Measurements from ENCODE around the gene TOP1.
A peak's percentile ranks its signal among the peaks of the same experiment; 100 is the strongest.
"Not testable (repeated sequence)": the region's sequence is repeated elsewhere in the genome, so short reads cannot be mapped to it uniquely, and the experiment has no call there.

The TOP1 gene

DNA sequence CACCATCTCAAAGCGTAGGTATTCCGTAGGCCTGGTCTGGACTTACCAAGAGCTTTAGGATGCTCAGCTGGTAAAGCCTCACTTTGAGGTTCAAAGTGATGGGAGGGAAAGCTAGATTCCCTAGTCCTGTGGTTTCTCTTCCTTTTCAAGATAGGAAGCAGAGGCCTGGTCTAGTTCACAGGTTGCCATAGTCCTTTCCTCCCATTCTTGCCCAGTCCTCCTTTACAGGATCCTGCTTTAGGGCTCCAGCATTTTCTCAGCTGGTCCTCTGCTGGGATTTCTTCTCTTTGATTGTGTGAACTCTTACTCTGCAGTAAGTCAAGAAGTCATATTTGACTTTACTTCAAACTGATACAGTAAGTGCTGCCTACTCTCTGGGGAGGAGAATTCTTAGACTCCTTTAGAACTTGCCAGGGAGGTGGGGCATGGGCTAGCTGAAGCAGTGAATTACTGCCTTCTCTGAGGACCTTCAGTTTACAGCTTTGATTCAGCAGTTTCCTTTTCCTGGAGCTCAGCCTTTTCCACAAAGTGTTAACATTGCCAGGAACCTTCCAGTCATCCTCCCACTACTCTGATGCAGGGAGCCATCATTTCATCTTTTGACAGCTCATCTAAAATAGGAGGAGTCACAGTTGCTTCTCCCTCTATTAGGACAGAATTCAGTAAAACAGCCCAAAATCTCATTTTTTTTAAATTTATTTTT lies 65.9 kb downstream of the TOP1 start:
- DNase-seq (ENCODE audit: low spot score): no peak

DNA sequence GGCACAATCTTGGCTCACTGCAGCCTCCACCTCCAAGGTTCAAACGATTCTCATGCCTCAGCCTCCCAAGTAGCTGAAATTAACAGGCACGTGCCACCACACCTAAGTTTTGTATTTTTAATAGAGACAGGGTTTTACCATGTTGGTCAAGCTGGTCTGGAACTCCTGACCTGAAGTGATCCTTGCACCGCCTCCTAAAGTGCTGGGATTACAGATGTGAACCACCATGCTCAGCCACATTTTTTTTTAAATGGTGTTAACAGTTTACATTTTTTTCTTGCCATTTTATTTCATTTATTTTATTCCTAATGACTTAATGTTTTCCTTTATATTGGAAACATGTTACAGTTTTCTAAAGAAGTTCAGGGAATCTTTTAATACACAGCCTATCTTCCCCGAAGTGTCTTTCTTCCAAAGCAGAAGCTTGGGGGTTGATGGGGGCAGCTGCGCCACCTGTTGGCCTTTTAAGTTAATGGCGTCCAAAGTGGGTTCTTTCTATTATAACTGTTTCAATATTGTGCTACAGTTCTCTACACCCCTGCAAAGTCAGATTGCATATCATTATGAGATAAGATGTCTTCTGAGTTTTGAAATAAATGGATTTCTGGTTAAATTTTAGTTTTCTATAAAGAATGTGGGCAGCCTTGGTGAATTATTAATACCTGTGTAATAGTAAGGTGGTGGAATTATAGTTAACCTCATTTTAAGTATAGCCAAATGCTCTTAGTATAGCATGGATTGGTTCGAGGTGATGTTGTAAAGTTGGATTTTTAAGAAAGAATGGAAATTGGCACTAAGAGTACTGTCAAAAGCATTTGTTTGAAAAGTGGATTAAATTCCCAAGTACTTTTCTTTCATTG lies 66.7 kb downstream of the TOP1 start:
- DNase-seq (ENCODE audit: low spot score): peak; percentile 77

DNA sequence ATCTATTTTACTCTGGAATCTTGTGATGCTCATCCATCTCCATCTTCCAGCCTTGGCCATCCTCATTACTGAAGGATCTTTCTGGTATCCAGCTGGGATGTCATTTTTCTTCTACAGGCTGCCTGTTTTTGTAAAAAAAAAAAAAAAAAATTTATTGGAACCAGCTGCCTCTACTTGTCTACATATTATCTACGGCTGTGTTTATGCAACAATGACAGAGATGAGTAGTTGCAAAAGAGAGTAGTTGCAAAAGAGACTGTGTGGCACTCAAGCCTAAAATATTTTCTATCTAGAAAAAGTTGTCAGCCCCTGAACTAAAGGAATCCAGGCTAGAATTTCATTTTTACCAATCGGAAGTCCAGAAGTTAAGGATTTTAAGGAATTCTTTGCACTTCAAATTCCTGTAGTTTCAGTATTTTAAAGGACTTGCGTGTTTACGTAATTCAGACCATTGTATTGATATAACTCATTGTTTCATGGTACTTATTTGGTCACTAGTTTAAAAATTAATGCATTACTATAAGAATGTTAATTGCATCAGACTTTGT lies 70.2 kb downstream of the TOP1 start:
- no peak for DNase-seq (ENCODE audit: low spot score)

DNA sequence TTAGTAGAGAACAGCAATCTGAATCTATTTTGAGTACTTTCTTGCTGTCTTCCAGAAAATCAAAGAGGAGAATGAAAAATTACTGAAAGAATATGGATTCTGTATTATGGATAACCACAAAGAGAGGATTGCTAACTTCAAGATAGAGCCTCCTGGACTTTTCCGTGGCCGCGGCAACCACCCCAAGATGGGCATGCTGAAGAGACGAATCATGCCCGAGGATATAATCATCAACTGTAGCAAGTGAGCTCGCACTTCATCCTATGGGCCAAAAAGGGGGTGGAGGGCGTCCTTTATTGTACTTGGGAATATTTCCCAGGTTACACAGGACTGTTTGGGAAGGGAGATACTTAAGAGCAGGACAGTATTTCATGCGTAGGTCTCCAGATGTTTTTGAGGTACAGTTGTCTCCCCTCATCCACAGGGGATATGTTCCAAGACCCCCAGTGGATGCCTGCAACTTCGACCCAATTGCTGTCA lies 71.4 kb downstream of the TOP1 start:
- DNase-seq (ENCODE audit: low spot score): no peak

DNA sequence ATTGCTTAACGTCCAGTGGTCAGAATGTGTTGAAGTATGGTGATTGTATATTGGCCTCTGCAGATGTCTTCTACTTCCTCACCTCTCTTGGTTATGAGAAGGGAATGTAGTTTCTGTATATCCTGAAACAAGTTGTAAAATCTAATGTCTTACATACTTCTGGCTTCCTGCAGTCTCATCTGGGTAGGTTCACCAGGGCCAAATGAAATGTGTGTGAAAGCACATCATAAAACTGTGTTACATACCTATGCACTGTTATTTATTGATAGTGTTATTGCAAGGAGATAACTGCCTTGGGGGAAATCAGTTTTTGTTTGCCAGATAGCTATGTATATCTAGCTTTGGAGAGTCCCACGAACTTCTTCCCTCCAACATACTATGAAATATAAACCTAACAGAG lies 73.0 kb downstream of the TOP1 start:
- no peak for DNase-seq (ENCODE audit: low spot score)

DNA sequence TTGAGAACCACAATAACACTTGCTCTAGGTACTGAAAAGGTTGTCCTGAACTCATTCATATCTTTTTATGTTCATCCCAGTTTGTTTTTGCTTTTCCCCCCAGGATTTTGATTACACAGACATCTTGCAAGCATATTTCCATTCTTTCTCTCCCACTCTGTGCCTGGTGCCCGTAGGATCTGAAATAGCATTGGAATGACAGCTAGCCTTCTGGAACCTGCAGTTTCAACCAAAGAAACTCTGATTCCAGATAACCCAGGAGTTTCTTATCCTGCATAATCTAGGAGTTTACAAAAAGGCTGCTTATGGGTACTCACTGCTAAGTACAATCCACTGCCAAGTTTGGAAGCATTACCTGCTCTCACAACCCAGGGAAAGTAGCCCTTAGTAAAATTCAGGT lies 79.9 kb downstream of the TOP1 start:
- DNase-seq (ENCODE audit: low spot score): no peak

DNA sequence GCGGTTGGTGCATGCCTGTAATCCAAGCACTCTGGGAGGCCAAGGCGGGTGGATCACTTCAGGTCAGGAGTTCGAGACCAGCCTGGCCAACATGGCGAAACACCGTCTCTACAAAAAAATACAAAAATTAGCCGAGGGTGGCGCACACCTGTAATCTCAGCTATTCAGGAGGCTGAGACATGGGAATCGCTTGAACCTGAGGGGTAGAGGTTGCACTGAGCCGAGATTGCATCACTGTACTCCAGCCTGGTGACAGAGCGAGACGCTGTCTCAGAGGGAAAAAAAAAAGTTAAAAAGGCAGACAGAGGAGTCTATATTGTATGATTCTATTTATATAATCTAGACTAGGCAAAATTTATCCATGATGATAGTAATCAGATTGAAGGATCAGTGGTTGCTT lies 81.4 kb downstream of the TOP1 start:
- no peak for DNase-seq (ENCODE audit: low spot score)

DNA sequence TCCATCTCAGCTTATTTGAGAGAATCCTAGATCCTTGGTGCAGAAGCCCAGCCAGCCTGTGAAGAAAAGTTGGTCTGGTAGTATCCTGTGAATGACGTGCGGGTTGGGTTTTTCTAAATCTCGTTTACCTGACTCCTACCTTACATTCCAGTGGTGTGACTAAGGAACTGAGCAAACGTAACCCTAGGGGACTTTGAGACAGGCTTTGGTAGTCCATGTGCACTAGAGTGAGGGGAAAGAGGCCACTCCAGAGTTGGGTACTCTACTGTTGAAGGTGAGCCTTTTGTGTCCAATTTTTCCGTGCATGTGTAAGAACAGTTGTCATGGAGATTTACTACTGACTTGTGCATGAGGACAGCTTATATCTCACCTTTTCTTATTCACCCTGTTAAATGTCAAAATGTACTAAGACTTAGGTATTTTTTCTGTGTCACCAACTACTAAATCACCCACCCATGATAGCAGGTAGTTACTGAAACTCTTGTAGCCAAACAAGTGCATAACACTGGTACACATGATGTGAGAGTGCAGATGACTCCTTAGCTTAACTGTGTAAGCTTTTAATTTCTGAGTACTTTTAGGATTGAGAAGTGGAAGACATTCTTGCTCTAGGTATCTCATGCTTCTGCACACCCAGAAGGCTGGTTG lies 82.4 kb downstream of the TOP1 start:
- no peak for DNase-seq (ENCODE audit: low spot score)

DNA sequence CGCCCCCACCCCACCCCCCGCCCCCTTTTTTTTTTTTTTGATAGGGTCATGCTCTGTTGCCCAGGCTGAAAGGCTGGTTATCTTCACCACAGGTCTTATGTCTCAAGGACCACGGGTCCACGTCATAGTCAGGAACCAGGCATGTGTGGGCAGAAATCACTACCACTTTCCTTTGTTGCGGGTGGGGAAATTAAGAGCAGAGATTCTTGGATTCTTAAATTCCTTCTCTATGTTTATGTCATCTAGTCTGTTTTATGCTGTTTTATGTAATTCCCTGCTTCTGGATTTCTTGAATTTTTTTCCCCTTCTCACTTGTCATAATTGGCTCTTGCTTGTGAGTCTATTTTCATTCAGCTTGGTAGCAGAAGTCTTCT lies 82.9 kb downstream of the TOP1 start:
- DNase-seq (ENCODE audit: low spot score): no peak

DNA sequence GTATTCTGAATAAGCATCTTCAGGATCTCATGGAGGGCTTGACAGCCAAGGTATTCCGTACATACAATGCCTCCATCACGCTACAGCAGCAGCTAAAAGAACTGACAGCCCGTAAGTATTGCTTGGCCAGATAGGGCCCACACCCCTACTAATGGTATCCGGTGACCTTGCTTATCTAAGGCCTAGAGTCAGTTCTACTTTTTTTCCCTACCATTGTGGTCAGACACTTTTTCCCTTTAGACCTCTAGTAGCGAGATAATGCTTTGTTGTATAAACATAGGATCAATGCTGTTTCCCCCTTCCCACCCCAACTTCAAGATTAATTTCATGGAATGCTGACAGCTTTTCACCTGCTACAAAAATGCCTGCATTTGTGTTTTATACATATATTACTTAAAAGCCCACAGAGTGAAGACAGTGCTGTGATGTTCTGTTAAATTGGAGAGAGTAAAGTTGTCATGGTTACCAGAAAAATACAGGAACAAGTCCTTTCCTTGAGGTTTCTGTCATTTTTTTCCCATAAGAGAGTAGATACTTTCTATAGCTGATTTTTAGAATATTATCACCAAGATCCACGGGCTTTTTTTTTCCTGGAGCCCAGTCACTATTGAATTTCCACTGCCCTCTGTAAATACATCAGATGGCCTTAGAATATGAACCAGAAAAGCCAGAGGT lies 87.8 kb downstream of the TOP1 start:
- no peak for DNase-seq (ENCODE audit: low spot score)

DNA sequence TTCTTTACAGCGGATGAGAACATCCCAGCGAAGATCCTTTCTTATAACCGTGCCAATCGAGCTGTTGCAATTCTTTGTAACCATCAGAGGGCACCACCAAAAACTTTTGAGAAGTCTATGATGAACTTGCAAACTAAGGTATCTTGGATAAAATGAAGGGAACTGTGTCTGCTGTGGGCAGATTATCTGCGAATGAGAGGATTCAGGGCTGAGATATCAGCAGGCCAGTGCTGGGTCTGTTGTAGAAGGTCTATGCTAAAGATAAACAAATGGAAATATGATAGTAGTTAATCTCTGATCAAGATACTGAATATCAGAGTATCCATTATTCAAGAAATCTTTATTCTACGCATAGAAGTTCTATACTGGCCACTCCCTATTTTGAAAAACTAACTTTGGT lies 89.5 kb downstream of the TOP1 start:
- not testable (repeated sequence) for DNase-seq (ENCODE audit: low spot score)

DNA sequence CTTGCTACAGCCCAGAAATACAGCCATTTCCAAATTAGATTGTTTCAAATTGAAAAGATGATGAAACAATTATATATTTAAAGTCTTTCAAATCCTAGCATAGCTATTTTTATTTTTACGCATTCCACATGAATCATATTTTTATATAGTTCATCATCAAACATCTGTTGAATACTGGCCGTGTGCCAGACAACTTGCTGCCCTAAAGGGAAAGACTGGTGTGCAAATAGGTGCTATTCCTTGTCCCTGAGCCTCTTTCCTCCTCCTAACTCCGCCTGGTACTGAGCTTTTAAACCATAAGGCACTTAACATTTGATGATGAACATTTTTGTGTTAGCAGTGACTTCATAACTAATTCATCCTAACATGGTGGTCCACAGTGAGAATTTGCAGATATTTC lies 90.0 kb downstream of the TOP1 start:
- no peak for DNase-seq (ENCODE audit: low spot score)

DNA sequence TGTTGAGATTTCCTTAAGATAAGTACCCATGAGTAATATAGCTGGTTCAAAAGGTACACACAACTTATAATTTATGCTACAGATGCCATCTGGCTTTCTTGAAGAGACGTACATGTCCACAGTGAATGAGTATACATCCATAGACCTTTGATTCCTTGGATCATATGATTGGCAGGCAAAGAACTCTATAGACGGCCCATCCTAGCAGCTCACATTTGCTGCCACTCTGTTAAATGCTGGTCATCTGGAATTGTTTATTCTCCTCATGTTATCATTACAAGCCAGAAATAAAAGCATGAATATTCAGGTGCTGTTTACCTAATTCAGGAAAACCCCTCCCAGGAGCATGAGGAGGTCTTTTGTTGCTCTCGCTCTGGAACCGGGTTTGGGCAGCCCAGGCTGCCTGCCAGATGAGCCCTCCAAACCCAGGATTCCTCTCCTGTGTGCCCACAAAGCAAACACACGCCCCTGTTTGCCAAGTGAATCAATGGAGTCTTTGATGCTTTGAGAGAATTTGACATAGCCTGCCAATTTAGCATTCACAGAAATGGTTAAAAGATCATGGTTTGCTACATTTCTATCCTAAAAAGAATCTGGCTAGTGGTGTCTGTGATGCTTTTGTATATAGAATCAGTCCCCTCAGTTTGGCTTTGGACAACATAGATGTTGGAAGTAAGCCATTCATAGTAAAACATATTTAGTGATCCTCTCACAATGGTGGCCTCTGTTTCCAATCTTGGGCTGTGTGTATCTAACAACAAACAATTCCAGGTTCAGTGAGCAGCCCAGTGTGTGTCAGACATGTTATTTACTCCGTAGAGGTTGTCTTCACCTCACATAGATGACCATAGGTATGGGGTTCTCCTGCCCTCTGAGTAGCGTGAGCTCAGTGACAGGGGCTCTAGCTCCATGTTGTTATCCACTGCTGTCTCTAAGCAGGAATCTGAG lies 91.3 kb downstream of the TOP1 start:
- no peak for DNase-seq (ENCODE audit: low spot score)

DNA sequence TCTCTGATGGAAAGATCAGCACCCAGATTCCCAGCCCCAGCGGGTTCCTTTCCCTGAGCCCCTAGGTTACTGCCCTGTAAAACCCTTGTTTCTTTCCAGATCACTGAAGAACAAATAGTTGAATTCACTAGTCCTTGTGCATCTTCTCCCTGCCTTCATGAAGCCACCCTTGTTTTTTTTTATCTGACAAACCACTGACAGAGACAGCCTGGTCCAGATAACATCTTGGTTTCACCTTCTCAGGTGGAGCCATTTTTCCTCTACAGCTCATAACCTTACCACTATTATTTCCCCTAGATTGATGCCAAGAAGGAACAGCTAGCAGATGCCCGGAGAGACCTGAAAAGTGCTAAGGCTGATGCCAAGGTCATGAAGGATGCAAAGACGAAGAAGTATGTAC lies 92.8 kb downstream of the TOP1 start:
- no peak for DNase-seq (ENCODE audit: low spot score)

DNA sequence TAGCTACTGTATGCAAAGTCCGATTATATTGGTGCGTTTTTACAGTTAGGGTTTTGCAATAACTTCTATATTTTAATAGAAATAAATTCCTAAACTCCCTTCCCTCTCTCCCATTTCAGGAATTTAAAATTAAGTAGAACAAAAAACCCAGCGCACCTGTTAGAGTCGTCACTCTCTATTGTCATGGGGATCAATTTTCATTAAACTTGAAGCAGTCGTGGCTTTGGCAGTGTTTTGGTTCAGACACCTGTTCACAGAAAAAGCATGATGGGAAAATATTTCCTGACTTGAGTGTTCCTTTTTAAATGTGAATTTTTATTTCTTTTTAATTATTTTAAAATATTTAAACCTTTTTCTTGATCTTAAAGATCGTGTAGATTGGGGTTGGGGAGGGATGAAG lies 95.0 kb downstream of the TOP1 start:
- DNase-seq (ENCODE audit: low spot score): no peak

DNA sequence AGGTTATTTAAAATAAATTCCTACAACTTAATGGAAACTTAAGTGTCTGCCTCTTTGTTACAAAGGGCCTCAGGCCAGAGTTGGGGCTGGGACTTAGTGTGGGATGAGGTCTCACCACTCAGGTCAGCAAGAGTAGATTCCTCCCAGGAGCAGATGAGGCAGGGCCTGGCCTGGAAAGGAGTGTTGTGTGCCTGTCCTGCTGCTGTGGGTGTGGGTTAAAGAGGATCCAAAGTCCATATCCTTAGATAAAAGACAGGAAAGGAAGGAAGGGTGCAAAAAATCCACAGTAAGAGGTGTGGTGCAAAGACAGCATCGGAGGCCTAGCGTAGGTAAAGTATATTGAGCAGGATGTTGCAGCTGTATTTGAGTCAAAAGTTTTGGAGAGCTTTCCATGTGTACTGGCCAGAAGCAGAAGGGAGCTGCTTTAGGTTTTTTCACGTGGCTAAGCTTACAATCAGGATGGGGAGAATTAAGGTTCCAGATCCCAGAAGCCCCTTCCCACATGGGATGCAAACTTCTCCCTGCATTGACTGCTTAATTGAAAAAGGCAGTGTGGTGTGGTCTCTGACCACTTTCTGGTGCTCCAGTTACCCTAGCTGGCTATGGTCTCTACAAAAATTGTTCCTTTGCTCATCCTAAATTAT lies 96.0 kb downstream of the TOP1 start:
- no peak for DNase-seq (ENCODE audit: low spot score)

DNA sequence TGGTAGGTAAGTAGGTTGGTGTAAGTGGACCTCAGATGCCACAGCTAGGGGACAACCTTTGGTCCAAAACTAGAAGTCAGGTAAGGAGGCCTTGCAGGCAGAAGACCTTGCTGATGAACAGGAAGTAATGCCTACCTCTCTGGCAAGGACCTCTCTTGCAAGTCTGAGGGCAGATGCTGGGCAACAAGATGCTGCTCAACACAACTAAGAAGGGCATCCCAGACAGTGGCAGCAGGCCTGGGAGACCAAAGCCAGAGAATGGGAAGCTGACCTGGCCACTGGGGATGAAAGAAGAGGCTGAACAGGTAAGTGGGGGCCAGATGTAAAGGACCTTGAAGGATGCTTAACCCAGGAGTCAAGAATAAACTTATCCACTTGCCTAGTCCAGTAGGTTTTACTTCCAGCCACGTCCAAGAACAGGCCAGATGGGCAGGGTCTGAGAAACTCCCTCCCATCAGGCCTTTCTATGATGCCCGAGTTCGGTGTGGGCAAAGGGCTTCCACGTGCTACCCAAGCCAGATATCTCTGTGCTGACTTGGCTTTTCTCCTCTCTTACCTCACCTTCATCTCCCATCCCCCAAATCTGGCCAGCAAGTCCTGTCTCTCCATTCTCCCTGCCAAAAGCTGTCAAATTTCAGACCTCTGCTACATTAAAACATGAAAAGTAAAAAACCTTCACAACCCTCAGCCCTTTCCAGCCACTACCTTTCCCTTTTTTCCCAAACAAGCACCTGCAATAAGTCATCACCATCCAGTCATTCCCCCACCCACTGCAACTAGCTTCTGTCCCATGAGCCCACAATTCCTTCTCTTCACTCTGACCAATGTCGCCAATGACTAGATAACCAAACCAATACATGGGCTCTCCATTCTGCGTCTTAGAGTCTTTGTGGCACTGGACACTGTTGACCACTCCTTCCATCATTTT lies 97.2 kb downstream of the TOP1 start:
- no peak for DNase-seq (ENCODE audit: low spot score)

DNA sequence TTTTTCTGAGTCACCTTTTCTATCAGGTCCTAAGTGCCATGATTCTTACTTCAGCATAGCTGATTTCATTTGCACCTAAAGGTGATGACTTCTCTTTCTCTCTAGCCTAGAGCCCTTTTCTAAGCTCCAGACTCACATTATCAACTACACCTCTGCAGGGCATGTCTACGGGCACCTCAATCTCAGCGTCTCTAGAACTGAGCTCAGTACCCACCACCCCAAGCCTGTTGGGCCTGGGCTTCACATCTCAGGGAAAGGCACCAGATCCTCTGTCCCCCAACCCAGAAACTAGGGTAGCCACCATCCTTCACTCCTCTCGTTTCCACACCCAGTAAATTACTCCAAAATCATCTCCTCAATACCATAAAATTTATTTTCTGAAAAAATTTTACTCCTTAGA lies 98.1 kb downstream of the TOP1 start:
- no peak for DNase-seq (ENCODE audit: low spot score)

DNA sequence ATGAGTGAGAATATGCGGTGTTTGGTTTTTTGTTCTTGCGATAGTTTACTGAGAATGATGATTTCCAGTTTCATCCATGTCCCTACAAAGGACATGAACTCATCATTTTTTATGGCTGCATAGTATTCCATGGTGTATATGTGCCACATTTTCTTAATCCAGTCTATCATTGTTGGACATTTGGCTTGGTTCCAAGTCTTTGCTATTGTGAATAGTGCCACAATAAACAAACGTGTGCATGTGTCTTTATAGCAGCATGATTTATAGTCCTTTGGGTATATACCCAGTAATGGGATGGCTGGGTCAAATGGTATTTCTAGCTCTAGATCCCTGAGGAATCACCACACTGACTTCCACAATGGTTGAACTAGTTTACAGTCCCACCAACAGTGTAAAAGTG lies 99.7 kb downstream of the TOP1 start:
- DNase-seq (ENCODE audit: low spot score): not testable (repeated sequence)

All from D341Med (cell line).